Loucy (cell line): Measurements from ENCODE around the gene NSD1.

Source experiments
- H2AFZ ChIP-seq: fragments of 200-600 bp; sonication (generic); 2 replicates; pipeline ENCODE4 v1.6.0; 2016; ENCODE audit warnings: antibody characterized with exemption, mild to moderate bottlenecking, low read length, moderate library complexity
- H3F3A ChIP-seq: fragments of 200-600 bp; 2 replicates; pipeline ENCODE4 v1.6.0; 2016; ENCODE audit warnings: antibody characterized with exemption, low read depth, mild to moderate bottlenecking
- H3K27me3 ChIP-seq: fragments of 200-600 bp; sonication (generic); 2 replicates; pipeline ENCODE4 v1.6.1; 2014; ENCODE audit warnings: low read length, mild to moderate bottlenecking; ENCODE audit not compliant: insufficient read depth, poor library complexity, severe bottlenecking
- H3K36me3 ChIP-seq: fragments of 200-600 bp; sonication (generic); 2 replicates; pipeline ENCODE4 v1.6.1; 2016; ENCODE audit warnings: low read length; ENCODE audit not compliant: insufficient read depth
- H3K4me1 ChIP-seq: fragments of 200-600 bp; sonication (generic); 2 replicates; pipeline ENCODE4 v1.5.1; 2014; ENCODE audit warnings: low read length, mild to moderate bottlenecking; ENCODE audit not compliant: insufficient read depth, poor library complexity, severe bottlenecking
- H3K4me2 ChIP-seq: fragments of 200-600 bp; sonication (generic); 2 replicates; pipeline ENCODE4 v1.6.0; 2014; ENCODE audit warnings: antibody characterized with exemption, low read length, low read depth, mild to moderate bottlenecking; ENCODE audit not compliant: poor library complexity, severe bottlenecking
- H3K4me3 ChIP-seq: fragments of 200-600 bp; sonication (generic); 2 replicates; pipeline ENCODE4 v1.5.1; 2014; ENCODE audit warnings: low read length, mild to moderate bottlenecking, mixed read lengths; ENCODE audit not compliant: poor library complexity, severe bottlenecking
- H3K79me2 ChIP-seq: fragments of 200-600 bp; sonication (generic); 2 replicates; pipeline ENCODE4 v1.6.1; 2014; ENCODE audit warnings: low read length; ENCODE audit not compliant: insufficient read depth
- H3K9ac ChIP-seq: fragments of 200-600 bp; sonication (generic); 2 replicates; pipeline ENCODE4 v1.6.0; 2014; ENCODE audit warnings: mild to moderate bottlenecking, low read depth, low read length, moderate library complexity; ENCODE audit not compliant: poor library complexity, severe bottlenecking
- H3K9me2 ChIP-seq: fragments of 200-600 bp; sonication (generic); replicated peaks from 2 replicates; pipeline ENCODE4 v1.6.1; 2016; ENCODE audit warnings: low read depth, low read length, mixed read lengths
- H3K9me3 ChIP-seq: fragments of 200-600 bp; sonication (generic); 2 replicates; pipeline ENCODE4 v1.6.1; 2014; ENCODE audit warnings: mild to moderate bottlenecking, antibody characterized with exemption, low read length, low read depth; ENCODE audit not compliant: insufficient read depth
- H4K20me1 ChIP-seq: fragments of 200-600 bp; sonication (generic); 2 replicates; pipeline ENCODE4 v1.6.0; 2014; ENCODE audit warnings: antibody characterized with exemption, low read length, mild to moderate bottlenecking; ENCODE audit not compliant: insufficient read depth, poor library complexity, severe bottlenecking
- CTCF ChIP-seq: fragments of 200-600 bp; sonication (generic); conservative IDR thresholded peaks from 2 replicates; pipeline ENCODE4 v1.5.1; 2014; ENCODE audit warnings: mild to moderate bottlenecking, antibody characterized with exemption, low read length
- EZH2phosphoT487 ChIP-seq: fragments of 200-600 bp; IDR thresholded peaks from 2 replicates; pipeline ENCODE4 v1.6.1; 2018; ENCODE audit warnings: antibody characterized with exemption, mild to moderate bottlenecking, moderate library complexity, borderline replicate concordance

NSD1 gene

GRCh38 chr5:177231479-177232250 is 98.1 kb downstream of the NSD1 start:
- H4K20me1 ChIP-seq: no peaks in the 10 kb centered on the region
- no peak overlapping the region for H2AFZ ChIP-seq
- no peaks in the 10 kb centered on the region for H3K4me1 ChIP-seq
- peaks cover 18% of the 10 kb centered on the region for H3K79me2 ChIP-seq
- H3K4me2 ChIP-seq: no peak overlapping the region
- H3K9me2 ChIP-seq: no peaks in the 10 kb centered on the region
- H3K27me3 ChIP-seq: no peaks in the 10 kb centered on the region
- TF ChIP-seq EZH2phosphoT487: no peak
- TF ChIP-seq CTCF: no peak
- no peak overlapping the region for H3K4me3 ChIP-seq
- no peaks in the 10 kb centered on the region for H3K9me3 ChIP-seq
- H3K36me3 ChIP-seq: peaks cover 8% of the 10 kb centered on the region; the same call in 1 of the 2 replicates
- H3K9ac ChIP-seq: no peak overlapping the region
- H3F3A ChIP-seq: no peaks in the 10 kb centered on the region

GRCh38 chr5:177232358-177232757 is 98.8 kb downstream of the NSD1 start:
- H3K27me3 ChIP-seq: no peaks in the 10 kb centered on the region
- H3K9ac ChIP-seq: no peak overlapping the region
- H3K9me2 ChIP-seq: no peaks in the 10 kb centered on the region
- no peaks in the 10 kb centered on the region for H3F3A ChIP-seq
- peaks cover 13% of the 10 kb centered on the region; the same call in 1 of the 2 replicates for H3K36me3 ChIP-seq
- H2AFZ ChIP-seq: no peak overlapping the region
- no peaks in the 10 kb centered on the region for H4K20me1 ChIP-seq
- TF ChIP-seq EZH2phosphoT487 (no peak), CTCF (no peak)
- no peaks in the 10 kb centered on the region for H3K4me1 ChIP-seq
- peaks cover 18% of the 10 kb centered on the region; the same call in 1 of the 2 replicates for H3K79me2 ChIP-seq
- H3K9me3 ChIP-seq: no peaks in the 10 kb centered on the region
- H3K4me2 ChIP-seq: no peak overlapping the region
- H3K4me3 ChIP-seq: no peak overlapping the region

- H3K36me3 ChIP-seq: peaks cover 15% of the 10 kb centered on the region; the same call in 1 of the 2 replicates
- TF ChIP-seq CTCF (no peak), EZH2phosphoT487 (no peak)
- H3K79me2 ChIP-seq: peaks cover 18% of the 10 kb centered on the region; the same call in 1 of the 2 replicates
- H3K9me3 ChIP-seq: no peaks in the 10 kb centered on the region
- H3K27me3 ChIP-seq: no peaks in the 10 kb centered on the region
- H3K9ac ChIP-seq: no peak overlapping the region
- no peaks in the 10 kb centered on the region for H3K9me2 ChIP-seq
- H3K4me1 ChIP-seq: no peaks in the 10 kb centered on the region
- no peaks in the 10 kb centered on the region for H4K20me1 ChIP-seq
- H3K4me2 ChIP-seq: no peak overlapping the region
- no peak overlapping the region for H2AFZ ChIP-seq
- no peaks in the 10 kb centered on the region for H3F3A ChIP-seq
- H3K4me3 ChIP-seq: no peak overlapping the region
Measured at GRCh38 chr5:177232761-177233160, 99.2 kb downstream of the NSD1 start.
